Measurements from ENCODE around the gene GPC6.

GRCh38 chr13:93296584-93296983, 70.0 kb downstream of the GPC6 start:
- TF ChIP-seq CTCF (IDR thresholded peaks at IDR 0.05) (no peak), POLR2A (IDR thresholded peaks at IDR 0.05) (no peak), POLR2AphosphoS5 (IDR thresholded peaks at IDR 0.05; ENCODE audit: insufficient read depth in 1 of 2, low read depth in 1 of 2) (no peak)

Measured in vagina (tissue), 2 donors.